Endodermal cell (in vitro differentiated cells): ENCODE measurements around the gene TM4SF4. TPM values are rescaled to one million over a fixed set of nuclear protein-coding genes. Genes with fewer than 3 reads are reported as not detected.

Source experiments
- DNase-seq: peaks from one replicate; pipeline ENCODE4 v3.0.0-alpha.2; 2017
- H3K27ac ChIP-seq: 2 replicates; pipeline ENCODE4 v1.5.1; 2013; ENCODE audit warnings: mild to moderate bottlenecking, low read depth, low read length, moderate library complexity
- H3K27me3 ChIP-seq: 2 replicates; pipeline ENCODE4 v1.6.1; 2013; ENCODE audit warnings: mild to moderate bottlenecking, low read length, moderate library complexity; ENCODE audit not compliant: insufficient read depth, control insufficient read depth, poor library complexity, severe bottlenecking
- H3K36me3 ChIP-seq: 2 replicates; pipeline ENCODE4 v1.7.0; 2013; ENCODE audit warnings: mild to moderate bottlenecking, low read length, moderate library complexity; ENCODE audit not compliant: control insufficient read depth, insufficient read depth
- H3K4me1 ChIP-seq: one replicate; pipeline ENCODE4 v1.7.0; 2013; ENCODE audit warnings: low read length; ENCODE audit not compliant: control insufficient read depth, insufficient read depth
- H3K4me3 ChIP-seq: 2 replicates; pipeline ENCODE4 v1.5.1; 2013; ENCODE audit warnings: mild to moderate bottlenecking, low read length, moderate library complexity
- H3K9ac ChIP-seq: 2 replicates; pipeline ENCODE4 v1.6.1; 2013; ENCODE audit warnings: mild to moderate bottlenecking, low read length, moderate library complexity; ENCODE audit not compliant: poor library complexity, severe bottlenecking; ENCODE audit errors: extremely low read depth
- H3K9me3 ChIP-seq: 2 replicates; pipeline ENCODE4 v1.6.1; 2013; ENCODE audit warnings: mild to moderate bottlenecking, low read length, moderate library complexity; ENCODE audit not compliant: control insufficient read depth
- H3K27ac Mint-ChIP-seq: 2 replicates; pipeline ENCODE4 v1.8.0; 2020; ENCODE audit warnings: mixed read lengths
- H3K27me3 Mint-ChIP-seq: 2 replicates; pipeline ENCODE4 v1.8.0; 2021; ENCODE audit warnings: mild to moderate bottlenecking, mixed read lengths; ENCODE audit not compliant: insufficient read depth
- H3K36me3 Mint-ChIP-seq: 2 replicates; pipeline ENCODE4 v1.8.0; 2020; ENCODE audit warnings: low read depth, mixed read lengths
- H3K4me1 Mint-ChIP-seq: 2 replicates; pipeline ENCODE4 v1.8.0; 2020; ENCODE audit warnings: mixed read lengths
- H3K4me3 Mint-ChIP-seq: 2 replicates; pipeline ENCODE4 v1.8.0; 2020; ENCODE audit warnings: mild to moderate bottlenecking, moderate library complexity, mixed read lengths
- H3K9me3 Mint-ChIP-seq: 2 replicates; pipeline ENCODE4 v1.8.0; 2020; ENCODE audit warnings: mild to moderate bottlenecking, mixed read lengths
- WGBS, 2 experiments: methylation state at CpG; one replicate each; pipeline versions ENCODE4 v1.1.5 to v1.1.7; 2013; ENCODE audit warnings: missing lambda C conversion rate in 2 of 2, mixed read lengths in 1 of 2; ENCODE audit not compliant: insufficient coverage in 1 of 2, insufficient read length in 1 of 2; 5-methylcytosine and 5-hydroxymethylcytosine counted together
- total RNA-seq, 2 donors: library from RNA; stranded (reverse); fragmentation: NEBNext Ultra II Directional in 1 of 2; extraction: Animal tissue kit (Norgen Biotek cat#: 25700) in 1 of 2; gene quantifications; 2 replicates in 1 of 2; 3 replicates in 1 of 2; pipeline ENCODE4 v1.2.1, GENCODE V29; 2021
- TF ChIP-seq, protein P1 (sequence below): fragments of 200-600 bp; sonication (generic); conservative IDR thresholded peaks from 2 replicates; pipeline ENCODE4 v1.5.0; 2021; ENCODE audit warnings: antibody characterized with exemption, mild to moderate bottlenecking

TM4SF4 gene
- total RNA-seq, 2 donors from 2014 or later: not detected

DNA sequence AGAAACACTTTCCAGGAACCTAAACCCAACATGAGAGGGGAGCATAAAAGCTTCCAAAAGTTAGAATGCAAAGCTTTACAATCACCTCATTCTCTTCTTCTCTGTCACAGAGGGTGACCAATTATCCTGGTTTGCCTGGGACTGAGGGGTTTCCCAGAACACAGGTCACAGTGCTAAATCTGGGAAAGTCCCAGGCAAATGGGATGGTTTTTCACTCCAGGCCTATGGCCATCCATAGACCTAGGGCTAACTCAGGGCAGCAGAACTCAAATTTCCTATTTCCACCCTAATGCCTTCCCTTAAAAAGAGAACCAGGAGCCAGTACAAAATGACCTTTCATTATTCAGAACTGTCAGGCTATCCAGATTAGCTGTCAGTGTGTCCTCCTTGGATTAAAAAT lies 77.0 kb downstream of the TM4SF4 start:
- TF ChIP-seq, protein P1, sequence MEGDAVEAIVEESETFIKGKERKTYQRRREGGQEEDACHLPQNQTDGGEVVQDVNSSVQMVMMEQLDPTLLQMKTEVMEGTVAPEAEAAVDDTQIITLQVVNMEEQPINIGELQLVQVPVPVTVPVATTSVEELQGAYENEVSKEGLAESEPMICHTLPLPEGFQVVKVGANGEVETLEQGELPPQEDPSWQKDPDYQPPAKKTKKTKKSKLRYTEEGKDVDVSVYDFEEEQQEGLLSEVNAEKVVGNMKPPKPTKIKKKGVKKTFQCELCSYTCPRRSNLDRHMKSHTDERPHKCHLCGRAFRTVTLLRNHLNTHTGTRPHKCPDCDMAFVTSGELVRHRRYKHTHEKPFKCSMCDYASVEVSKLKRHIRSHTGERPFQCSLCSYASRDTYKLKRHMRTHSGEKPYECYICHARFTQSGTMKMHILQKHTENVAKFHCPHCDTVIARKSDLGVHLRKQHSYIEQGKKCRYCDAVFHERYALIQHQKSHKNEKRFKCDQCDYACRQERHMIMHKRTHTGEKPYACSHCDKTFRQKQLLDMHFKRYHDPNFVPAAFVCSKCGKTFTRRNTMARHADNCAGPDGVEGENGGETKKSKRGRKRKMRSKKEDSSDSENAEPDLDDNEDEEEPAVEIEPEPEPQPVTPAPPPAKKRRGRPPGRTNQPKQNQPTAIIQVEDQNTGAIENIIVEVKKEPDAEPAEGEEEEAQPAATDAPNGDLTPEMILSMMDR: no peak
- Mint-ChIP-seq H3K4me3 (no peak overlapping the region), H3K27me3 (no peaks in the 10 kb centered on the region), H3K4me1 (peaks cover 53% of the 10 kb centered on the region), H3K9me3 (no peaks in the 10 kb centered on the region), H3K36me3 (peaks cover 2% of the 10 kb centered on the region), H3K27ac (no peak overlapping the region)
- no peak for DNase-seq
- no peaks in the 10 kb centered on the region for H3K9me3 ChIP-seq
- H3K9ac ChIP-seq: no peak overlapping the region
- no peak overlapping the region for H3K4me3 ChIP-seq
- no peak overlapping the region for H3K27ac ChIP-seq
- H3K27me3 ChIP-seq: no peaks in the 10 kb centered on the region
- no peaks in the 10 kb centered on the region for H3K36me3 ChIP-seq
- H3K4me1 ChIP-seq: peaks cover 5% of the 10 kb centered on the region

DNA sequence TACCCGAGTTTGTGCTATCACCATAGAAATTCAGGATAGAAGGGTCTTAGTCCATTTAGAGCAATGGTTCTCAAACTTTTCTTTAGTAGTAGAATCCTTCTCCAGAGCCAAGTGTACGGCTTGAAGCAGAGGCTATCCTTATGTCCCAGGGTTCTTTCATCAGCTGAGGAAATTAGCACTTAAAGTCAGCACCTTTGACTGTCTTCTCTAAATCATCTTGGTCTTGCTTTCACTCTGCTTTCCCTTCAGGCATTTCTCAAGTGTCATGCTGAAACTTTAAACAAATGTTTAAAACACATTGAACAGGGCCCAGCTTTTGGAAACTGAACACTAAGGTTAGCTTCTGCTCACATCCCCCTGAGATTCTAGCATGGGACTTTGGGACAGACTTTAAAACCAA lies 78.2 kb downstream of the TM4SF4 start:
- no peak for DNase-seq
- H3K4me3 ChIP-seq: no peak overlapping the region
- TF ChIP-seq, protein P1: no peak
- no peaks in the 10 kb centered on the region for H3K36me3 ChIP-seq
- no peak overlapping the region for H3K27ac Mint-ChIP-seq
- WGBS, 2 experiments: 67 to 81% methylated on average over 2 of the region's 2 CpGs
- peaks cover 5% of the 10 kb centered on the region for H3K4me1 ChIP-seq
- no peaks in the 10 kb centered on the region for H3K27me3 ChIP-seq
- no peaks in the 10 kb centered on the region for H3K36me3 Mint-ChIP-seq
- no peak overlapping the region for H3K27ac ChIP-seq
- no peak overlapping the region for H3K4me3 Mint-ChIP-seq
- no peaks in the 10 kb centered on the region for H3K9me3 ChIP-seq
- H3K4me1 Mint-ChIP-seq: peaks cover 52% of the 10 kb centered on the region
- H3K9me3 Mint-ChIP-seq: no peaks in the 10 kb centered on the region
- no peaks in the 10 kb centered on the region for H3K27me3 Mint-ChIP-seq
- no peak overlapping the region for H3K9ac ChIP-seq

Other genes with a start within 250 kb of the TM4SF4 start
- gene TM4SF18, start 141.1 kb upstream of the TM4SF4 start, total RNA-seq: under 1 TPM; 0.58 to 0.62 TPM
- not detected for gene TM4SF1, start 97.0 kb upstream of the TM4SF4 start, total RNA-seq
- gene WWTR1, start 183.3 kb downstream of the TM4SF4 start, total RNA-seq: 10 to 100 TPM; 17.3 to 18.5 TPM